ENCODE results near the gene WDFY4.

Gene WDFY4

GRCh38 chr10:48931188-48931587 lies 246.5 kb downstream of the WDFY4 start:
- FAIRE-seq = no peak

- no peak for FAIRE-seq
These were observed 248.4 kb downstream of the WDFY4 start for GRCh38 chr10:48932831-48933664.

DNA sequence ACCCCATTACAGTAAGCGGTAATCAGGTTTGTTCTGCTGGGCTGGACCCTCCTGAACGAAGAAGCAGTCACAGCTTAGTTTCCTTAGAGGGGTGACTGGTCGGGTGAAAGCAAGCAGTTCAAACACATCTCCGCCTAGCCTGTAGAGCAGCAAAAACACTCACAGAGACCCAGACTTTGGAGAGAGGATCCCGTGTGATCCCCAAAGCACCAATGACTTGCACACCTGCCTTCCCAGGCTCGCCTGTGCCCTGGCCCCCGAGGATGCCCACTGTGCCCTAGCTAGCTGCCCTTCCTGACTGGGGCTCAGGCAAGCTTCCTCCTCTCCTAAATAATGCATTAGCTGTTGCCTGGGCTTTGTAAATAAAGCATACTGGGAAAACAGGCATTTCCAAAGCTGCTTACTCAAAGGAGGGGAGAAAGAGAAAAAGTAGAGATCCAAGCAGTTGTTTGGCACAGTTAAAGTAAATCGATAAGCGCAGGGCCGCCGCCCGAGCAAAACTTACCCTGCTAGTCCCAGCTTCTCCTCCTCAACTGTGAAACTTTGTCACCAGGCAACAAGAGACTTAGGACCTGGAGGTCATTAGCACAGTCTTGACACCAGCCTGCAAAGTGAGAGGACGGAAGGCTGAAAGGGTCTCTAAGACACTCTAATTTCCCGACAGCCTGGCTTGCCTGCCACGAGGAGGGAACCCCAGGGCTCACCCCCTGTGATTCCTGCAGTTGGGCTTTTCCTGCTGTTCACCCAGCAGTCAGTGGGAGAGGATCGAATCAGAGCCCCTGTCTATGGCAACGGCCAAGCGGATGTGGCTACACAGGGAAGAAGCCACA lies 250.2 kb downstream of the WDFY4 start:
- no peak for FAIRE-seq

DNA sequence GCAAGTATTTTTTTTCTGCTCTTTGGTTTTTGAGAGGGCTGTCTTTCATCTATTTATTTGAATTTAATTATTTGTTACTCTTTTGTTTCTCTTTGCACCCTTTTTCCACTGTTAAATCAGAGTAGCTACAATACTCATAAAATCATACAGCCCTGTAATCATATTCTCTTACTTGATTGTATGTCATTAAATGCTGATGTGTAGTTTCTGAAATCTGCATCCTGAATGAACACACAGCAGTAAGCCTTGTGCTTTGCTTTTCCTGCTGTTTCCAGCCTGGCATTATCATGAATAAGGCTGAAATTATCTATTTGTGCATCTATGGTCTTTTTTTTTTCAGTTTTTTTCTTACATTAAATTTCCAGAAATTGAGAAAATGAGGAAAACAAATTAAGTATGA lies 250.9 kb downstream of the WDFY4 start:
- no peak for FAIRE-seq

GRCh38 chr10:48937796-48938195 lies 253.1 kb downstream of the WDFY4 start:
- FAIRE-seq = no peak

DNA sequence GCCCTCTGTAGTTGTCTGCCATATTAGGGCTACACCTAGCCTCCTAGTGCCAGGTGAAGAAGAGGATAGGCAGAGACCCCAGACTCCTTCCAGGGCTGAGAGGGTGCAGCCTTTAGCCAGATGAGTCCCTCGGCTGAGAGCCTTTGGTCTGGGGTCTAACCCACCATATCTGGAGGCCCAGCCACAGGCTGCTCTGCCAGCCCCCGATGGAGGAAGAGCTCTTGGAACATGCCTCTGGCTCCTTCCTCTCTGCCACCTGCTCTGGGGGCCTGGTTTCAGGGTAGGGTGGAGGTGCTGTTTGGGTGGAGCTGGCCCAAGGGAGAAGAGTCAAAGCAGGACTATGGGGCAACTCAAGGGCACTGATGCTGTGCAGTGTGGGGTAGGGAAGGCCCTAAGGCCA lies 253.6 kb downstream of the WDFY4 start:
- FAIRE-seq = no peak

- FAIRE-seq = no peak
These were observed 254.4 kb downstream of the WDFY4 start for GRCh38 chr10:48938990-48939536.

DNA sequence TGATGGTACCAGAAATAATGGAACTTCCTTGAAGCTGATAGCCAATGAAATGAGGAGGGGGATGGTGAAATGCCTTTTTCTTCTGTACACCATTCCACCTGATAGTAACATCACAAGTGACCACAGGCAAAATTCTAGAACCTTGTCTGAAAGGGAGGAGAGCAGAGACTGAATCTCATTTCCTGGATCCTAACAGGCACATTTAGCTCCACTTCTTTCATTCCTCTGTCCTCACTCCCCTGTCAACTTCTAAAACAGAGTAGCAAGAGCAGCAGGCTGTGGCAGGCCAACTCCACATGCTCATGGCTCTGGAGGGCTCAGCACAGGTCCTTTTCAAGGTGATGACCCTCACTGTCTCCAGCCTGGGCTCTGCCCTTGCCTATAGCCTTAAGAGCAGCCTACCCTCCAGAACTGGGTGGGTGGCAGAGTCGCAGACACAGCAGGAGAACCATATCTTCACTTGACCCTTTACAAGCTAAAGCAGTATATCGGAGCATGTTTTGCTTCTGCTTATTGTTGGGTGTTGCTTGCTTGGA lies 255.2 kb downstream of the WDFY4 start, which contains the start of gene LRRC18:
LRRC18 (minus strand) TSS at position 51 of the 536 bp plus-strand sequence. CDS start 25,685 bp downstream, outside the sequence.
- FAIRE-seq = no peak

DNA sequence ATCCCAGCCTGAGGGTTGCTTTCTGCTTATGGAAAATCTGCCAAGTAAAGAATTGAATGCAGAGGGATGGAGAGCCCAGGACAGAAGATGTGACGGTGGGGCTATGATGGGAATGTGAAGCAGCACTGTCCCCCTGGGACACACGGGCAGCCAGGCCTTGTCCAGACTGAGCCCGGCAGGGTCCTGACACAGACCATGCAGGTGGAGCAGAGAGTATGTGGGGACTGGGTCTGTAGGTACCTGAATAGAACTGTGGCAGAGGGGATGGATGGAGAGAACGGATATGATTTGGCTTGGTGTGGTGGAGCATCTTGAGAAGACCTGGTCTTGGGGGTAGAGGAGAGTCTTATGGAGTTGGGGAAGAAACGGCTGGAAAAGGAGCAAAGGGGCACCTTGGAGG lies 255.7 kb downstream of the WDFY4 start:
- FAIRE-seq = no peak

DNA sequence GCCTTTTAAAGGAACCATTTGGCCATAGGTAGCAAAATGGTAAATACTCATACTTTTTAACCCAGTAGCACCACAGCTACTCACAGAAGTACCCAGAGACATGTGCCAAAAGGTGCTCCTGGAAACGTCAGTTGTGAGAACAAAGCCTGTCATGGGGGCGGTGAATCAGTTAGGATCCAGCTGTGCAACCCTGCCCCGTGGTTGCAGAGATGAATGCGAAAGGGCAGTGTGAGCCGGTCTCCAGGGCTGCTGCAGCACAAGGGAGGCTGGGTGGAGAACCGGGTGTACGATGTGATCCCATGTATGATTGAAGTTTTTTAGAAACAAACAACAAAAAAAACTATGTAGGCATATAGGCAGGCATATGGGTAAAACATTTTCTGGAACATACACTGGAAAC lies 256.3 kb downstream of the WDFY4 start:
- no peak for FAIRE-seq

- no peak for FAIRE-seq
These were observed 256.9 kb downstream of the WDFY4 start for GRCh38 chr10:48941427-48942075.

DNA sequence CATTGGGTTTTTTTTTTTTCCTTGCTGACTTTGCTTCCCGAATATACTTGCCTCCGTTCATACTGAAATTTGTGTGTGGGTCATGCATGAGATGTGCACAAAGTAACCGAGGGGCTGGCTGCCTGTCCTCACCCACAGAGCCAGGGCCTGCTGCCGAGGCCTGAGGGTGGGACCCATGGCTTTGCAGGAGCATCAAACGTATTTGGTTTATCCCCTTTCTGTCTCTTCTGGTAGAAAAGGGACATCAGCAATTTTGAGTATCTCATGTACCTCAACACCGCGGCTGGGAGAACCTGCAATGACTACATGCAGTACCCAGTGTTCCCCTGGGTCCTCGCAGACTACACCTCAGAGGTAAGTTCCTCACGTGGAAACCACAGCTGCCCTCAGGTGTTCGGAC lies 258.4 kb downstream of the WDFY4 start:
- FAIRE-seq = no peak

DNA sequence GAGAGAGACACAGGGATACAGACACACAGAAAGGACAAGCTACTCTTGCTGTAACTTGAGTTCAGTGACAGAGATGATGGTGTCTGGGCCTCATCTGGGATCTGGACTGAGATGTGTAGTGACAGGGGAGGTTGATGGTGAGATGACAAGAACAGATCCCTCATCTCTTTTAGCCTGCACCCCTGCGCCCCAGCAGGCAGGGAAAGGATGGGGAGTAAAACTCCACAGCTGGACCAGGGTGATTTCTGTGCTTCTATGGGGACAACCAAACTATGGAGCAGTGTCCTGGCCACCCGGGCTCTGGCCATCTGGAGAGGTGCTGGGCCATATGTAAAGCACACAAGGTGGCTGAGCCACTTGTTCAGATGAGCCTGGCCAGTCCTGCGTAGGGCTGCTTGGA lies 259.5 kb downstream of the WDFY4 start:
- FAIRE-seq = no peak

DNA sequence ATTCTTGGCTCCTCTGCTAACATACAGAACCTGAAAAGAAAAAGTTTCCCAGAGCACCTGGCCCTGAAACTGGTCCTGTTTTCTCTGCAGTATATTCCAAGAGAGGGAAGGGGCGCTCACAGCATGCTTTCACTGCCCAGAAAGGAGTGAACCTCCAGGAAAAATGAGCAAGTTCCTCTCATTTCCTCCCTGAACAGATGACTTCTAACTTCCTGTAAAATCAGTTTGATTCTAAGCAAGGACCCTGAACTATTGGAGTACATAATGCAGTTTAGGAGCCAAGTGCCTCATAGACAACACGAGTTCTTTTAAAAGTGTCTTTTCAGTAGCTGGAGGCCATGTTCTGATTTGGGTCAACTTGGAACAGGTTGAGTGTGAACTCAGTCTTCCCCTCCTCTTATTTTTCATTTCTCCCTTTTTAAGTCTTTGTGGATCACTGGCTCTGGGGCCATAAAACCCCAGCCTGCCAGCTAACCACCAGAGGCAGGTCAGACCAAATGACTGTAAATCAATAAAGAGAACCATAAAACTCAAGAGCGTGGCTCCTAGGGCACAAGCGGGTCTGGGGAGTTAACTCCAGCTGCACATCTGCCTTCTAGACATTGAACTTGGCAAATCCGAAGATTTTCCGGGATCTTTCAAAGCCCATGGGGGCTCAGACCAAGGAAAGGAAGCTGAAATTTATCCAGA lies 260.9 kb downstream of the WDFY4 start:
- no peak for FAIRE-seq

DNA sequence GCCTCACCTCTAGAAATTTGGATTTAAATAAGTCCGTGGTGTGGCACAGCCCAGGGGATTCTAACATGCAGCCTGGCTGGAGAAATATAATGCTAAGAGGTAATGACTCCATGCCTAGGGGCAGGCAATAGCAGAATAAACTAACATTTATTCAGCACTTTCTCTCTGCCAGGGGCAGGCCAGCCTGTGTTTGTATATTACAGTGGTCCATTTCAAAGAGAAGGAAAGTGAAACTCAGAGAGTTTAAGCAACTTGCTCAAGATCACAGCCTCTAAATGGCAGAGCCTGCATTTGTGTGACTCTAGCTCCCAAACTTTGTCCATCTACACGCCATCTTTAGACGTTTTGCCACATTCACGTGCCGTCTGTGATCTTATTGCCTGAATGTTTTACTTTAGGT lies 261.7 kb downstream of the WDFY4 start:
- FAIRE-seq = no peak

DNA sequence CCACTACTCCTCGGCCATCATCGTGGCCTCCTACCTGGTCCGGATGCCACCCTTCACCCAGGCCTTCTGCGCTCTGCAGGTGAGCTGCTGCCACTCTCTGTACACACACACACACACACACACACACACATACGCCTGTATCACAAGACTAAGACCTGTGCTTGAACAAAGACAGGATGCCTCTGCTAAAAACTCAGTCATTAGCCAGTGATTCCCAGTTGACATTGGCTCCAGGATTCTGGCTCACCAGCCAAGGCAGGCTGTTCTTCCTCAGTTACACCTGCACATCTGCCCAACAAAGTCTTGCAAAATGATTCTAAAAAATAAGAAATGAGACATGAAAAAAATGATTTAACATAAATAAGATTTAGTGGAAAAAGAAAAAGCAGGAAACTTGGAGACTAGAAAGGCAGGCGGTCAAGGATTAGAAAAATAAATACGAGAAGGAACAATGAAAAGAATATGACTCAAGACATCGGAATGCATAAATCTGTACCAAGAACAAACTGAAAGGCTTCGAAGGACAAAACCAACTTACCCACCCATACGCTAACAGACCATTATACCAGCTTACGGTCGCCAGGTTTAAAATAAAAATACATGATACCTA lies 262.3 kb downstream of the WDFY4 start:
- no peak for FAIRE-seq

- FAIRE-seq = no peak
These were observed 263.2 kb downstream of the WDFY4 start for GRCh38 chr10:48947690-48948469.

DNA sequence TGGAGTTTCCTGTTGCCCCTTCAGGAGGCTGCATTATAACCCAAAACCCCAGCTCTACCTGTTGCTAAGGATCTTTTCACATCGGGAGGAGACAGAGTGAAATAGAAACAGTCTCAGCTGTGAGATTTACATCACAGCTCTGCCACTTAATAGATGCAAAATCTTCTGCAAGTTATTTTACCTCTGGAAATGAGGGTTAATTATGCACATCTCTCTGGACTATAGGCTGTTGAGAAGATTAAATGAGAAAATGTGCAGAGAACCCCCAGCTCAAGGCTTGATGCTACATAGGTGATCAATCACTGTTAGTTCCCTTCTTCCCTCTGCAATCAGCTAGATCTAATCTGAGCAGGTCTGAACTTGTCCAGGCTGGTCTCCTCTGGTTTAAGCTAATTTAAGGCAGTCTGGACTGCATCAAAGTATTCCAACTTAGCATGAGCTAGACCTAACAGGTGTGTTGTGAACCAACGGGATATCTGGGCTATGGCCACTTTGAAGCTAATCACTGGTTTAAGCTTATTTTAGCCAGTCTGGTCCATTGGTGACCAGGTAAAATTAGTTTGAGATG lies 263.9 kb downstream of the WDFY4 start:
- FAIRE-seq = no peak

DNA sequence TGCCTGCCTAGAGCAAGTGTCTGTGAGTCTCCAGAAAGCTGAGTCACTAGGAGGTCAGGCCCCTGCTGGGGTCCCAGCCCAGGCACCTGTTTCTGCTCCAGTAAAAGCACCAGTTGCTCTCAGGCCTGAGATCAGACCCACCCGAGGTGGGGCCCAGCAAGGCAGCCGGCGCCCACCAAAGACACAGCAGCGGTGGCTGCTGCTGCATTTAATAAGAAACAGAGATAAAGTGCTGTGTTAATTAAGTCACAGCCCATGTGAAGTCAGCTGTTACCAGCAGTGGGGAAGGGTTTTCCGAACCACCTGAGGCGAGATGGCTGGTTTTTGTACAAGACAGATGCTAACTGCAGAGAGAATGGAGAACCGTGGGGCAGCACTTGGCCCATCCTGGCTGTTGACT lies 267.0 kb downstream of the WDFY4 start:
- FAIRE-seq = no peak

- FAIRE-seq = no peak
These were observed 272.9 kb downstream of the WDFY4 start for GRCh38 chr10:48957361-48958151.

All from endometrium (tissue), 2 donors.